DND-41 (cell line): ENCODE results near the gene PTPRD.

ENCODE experiments used
- EZH2 ChIP-seq: IDR thresholded peaks from 3 replicates; pipeline ENCODE4 v1.6.1; 2012; ENCODE audit warnings: borderline replicate concordance, low read depth, mild to moderate bottlenecking, moderate library complexity, low read length, inconsistent platforms; ENCODE audit not compliant: severe bottlenecking
- TF ChIP-seq, protein P1 (sequence below): IDR thresholded peaks from 2 replicates; pipeline ENCODE4 v1.5.1; 2012; ENCODE audit warnings: borderline replicate concordance, low read length, moderate library complexity, mild to moderate bottlenecking; ENCODE audit not compliant: poor library complexity, severe bottlenecking; ENCODE audit errors: extremely low read depth

DNA sequence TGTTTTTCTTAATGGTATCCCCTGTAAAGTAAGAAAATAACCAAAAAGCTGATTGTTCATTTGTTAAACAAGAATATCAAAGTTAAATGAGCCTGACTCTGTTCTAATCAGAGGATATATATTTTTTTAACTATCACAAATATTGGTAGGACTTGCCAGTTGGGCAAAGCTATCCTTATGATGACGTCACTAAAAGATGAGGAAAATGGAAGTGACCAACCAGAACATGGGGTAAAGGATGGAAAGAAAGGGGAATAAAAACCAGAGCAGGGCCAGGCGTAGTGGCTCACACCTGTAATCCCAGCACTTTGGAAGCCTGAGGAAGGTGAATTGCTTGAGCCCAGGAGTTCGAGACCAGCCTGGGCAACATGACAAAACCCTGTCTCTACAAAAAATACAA is 2001.6 kb downstream of the PTPRD start:
- TF ChIP-seq, protein P1, sequence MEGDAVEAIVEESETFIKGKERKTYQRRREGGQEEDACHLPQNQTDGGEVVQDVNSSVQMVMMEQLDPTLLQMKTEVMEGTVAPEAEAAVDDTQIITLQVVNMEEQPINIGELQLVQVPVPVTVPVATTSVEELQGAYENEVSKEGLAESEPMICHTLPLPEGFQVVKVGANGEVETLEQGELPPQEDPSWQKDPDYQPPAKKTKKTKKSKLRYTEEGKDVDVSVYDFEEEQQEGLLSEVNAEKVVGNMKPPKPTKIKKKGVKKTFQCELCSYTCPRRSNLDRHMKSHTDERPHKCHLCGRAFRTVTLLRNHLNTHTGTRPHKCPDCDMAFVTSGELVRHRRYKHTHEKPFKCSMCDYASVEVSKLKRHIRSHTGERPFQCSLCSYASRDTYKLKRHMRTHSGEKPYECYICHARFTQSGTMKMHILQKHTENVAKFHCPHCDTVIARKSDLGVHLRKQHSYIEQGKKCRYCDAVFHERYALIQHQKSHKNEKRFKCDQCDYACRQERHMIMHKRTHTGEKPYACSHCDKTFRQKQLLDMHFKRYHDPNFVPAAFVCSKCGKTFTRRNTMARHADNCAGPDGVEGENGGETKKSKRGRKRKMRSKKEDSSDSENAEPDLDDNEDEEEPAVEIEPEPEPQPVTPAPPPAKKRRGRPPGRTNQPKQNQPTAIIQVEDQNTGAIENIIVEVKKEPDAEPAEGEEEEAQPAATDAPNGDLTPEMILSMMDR: no peak
- no peak for TF ChIP-seq EZH2
